Panc1 (cell line): ENCODE data around the gene ALOXE3.

Experiments used
- CTCF ChIP-seq: fragments of 450-650 bp; IDR thresholded peaks from 2 replicates; pipeline ENCODE4 v1.5.1; 2017; ENCODE audit warnings: mild to moderate bottlenecking
- POLR2AphosphoS5 ChIP-seq: IDR thresholded peaks from 2 replicates; pipeline ENCODE4 v1.6.1; 2012; ENCODE audit warnings: mild to moderate bottlenecking, low read depth, low read length, moderate library complexity
- SIN3A ChIP-seq: IDR thresholded peaks from 2 replicates; pipeline ENCODE4 v1.6.1; 2012; ENCODE audit warnings: low read depth, mild to moderate bottlenecking, low read length, moderate library complexity, borderline replicate concordance; ENCODE audit not compliant: insufficient read depth

- no peak for TF ChIP-seq CTCF
- TF ChIP-seq SIN3A, result no peak
- TF ChIP-seq POLR2AphosphoS5, result no peak
Observed at GRCh38 chr17:8084250-8084649, 34.1 kb downstream of the ALOXE3 start.
